GM18519 (cell line): Measurements from ENCODE around the gene BLOC1S6.
"Not testable (repeated sequence)": the region's sequence is repeated elsewhere in the genome, so short reads cannot be mapped to it uniquely, and the experiment has no call there.

Source experiments
- ATAC-seq: cut with Tn5 transposase; IDR thresholded peaks from one replicate; pipeline ENCODE4 v1.9.1; 2021; ENCODE audit warnings: mild to moderate bottlenecking, moderate library complexity; ENCODE audit not compliant: unreplicated experiment, low FRiP score

Gene BLOC1S6

DNA sequence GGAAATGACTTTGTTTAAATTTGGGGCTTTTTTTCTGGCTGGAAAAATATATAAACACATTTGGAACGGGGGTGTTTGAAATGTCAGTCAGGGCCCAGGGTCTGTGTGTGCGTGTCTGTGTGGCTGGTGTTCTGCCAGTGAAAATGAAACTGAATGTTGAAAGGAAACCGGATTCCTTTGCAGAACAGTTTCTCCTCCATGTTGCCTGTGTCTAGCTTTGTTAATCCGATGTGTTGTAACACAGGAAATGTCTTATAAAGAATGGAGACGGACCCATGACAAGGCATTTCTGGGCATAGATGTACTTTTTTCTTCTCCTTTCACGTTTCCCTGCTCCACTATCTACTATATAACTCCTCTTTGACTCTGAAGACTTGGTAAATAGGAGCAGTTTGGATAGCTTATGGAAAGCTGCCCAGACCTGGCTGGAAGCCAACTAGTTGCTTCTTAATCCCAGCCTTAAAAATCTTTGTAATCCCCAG is 50.4 kb downstream of the BLOC1S6 start:
- peak; percentile 50 for ATAC-seq

DNA sequence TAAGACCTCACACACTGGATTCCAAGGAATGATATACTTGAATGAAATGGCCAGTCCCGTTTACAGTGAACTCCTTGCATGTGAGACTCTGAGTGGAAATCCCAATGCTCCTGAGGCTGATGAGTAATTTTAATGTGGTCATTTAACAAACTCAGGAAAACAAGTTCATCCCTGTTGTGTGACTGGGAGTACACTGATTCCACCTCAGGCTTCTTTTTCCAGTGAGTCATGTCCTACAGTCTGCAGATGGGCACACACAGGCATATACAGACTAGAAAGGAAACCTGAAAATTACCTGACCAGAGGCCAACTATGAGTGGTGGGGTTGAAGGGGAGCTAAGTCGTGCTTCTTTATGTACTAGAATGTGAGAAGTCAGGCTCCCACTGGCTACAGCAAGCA is 53.4 kb downstream of the BLOC1S6 start:
- ATAC-seq: no peak

DNA sequence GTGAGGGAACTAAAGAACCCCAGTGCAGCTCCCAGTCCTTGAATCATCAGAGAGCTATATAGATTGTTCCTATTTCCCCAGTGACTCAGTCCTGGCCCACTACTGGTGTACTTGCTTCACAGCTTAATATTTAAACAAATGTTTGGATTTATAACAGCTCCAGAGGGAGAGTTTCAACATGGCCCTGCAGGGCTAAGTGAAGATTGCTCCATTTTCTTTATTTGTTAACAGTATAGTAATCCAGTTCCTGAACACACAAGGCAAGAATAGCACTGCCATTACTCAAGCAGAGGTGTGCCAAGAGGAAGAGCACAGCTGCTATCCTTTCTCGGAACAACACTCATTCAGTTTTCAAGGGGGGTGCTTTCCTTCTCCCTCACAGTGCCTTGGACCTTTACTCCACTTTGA is 54.2 kb downstream of the BLOC1S6 start:
- no peak for ATAC-seq

DNA sequence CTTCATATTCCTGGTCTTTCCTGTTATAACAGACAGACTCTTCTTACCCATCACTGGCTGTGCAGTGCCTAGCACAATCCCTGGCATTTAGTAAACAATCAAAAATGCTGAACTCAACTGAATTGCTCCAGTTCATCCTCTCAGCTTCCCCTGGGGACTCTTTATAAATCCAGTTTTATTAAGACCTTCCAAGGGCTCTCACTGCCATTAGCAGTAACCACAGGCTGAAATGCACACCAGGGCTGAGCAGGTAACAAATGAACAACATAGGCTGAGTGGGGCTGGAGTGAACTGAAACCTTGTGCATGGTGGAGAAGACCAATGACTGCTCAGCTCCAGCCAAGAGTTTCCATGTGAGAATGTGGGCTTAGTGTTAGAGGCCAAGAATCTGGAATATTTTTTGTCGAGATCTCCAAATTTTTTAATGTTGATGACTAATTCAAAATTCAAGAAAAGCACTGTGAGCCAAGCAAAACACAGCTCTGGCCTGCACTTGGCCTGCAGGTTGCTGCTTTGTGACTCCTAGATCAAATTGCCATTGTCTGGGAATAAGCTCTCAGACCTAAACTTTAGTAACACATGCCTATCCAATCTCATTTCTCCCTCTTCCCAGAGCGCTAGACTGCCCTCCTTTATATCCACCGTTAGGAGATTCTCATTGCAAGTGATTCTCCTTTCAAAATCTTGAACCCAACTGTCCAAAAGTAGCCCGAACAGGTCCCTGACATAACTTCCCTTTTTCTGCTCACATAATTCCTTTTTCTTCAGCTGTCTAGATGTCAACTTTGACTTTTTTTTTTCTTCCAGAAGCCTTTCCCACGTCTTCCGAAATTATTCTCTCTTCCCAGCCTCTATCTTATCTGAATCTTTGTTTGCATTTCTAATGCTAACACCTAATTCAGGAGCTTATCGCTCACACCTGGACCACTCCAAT is 55.1 kb downstream of the BLOC1S6 start:
- no peak for ATAC-seq

DNA sequence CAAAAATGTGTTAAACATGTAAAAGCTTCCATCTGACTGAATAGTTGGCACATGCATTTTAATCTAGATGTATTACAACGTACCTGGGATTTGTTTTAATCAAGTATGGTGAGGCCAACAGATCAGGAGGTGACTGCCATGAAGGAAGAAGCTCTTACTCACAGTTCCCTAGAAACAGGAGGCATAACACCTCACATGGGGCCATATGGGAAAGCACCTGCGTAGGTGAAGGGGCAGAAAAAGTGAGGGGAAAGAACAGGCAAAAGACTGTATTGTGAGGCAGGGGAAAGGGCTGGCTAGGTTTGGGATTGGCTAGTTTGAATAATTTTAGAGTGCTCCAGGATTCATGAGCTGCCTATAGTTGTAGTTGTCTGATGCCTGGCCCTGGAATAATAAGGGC is 57.3 kb downstream of the BLOC1S6 start:
- no peak for ATAC-seq

DNA sequence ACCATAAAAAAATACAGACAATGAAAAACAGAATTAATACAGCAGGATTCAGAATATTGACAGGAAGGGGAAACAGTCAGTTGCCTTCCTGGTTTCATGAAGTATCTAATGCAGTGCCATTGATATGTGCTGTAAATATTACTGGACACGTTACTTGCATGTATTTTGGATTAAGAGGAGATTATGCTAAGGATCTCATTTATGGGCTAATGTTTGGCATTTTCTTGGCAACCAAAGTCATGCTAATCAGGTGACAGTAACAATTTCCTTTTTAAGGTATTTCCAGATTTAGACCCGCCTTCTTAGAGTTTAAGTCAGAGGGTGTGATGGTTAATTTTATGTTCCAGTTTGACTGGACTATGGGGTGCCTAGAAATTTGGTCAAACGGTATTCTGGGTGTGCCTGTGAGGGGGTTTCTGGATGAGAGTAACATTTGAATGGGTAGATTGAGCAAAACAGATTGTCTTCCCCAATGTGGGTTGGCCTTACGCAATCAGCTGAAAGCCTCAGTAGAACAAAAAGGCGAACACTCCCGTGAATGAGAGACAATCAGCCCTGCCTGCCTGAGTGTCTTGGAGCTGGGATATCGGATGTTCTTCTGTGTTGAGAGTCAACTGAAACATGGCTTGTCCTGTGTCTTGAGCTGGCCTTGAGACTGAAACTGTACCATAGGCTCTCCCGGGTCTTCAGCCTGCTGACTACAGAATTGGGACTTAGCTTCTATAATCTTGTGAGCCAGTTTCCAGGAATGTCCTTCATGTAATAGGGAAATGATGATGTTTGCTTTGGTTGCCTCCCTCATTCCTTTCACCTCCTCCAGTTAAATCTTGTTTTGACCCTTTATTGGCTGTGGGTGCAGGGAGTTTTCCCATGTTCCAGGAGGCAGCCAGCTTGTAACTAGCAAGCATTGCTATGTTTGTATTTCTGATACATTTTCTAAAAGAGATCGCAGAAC is 58.1 kb downstream of the BLOC1S6 start:
- no peak for ATAC-seq

DNA sequence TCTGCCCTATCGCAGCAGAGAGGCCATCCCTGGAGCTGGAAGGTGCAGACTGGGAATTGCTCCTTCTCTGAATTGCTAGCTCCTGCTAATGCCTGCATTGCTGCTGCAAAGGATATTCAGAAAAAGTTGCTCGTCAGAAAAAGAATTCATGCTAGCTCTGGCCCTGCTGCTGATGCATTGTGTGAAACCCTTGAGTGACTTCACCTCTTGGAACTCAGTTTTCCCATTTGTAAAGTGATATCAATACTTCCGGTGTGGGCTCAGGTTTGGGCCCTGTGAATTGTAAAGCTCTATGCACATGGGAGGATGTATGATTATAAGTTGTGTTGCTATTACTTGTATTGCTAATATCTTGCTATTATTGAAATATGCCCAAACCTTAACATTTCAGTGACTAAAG is 59.0 kb downstream of the BLOC1S6 start:
- ATAC-seq: no peak

DNA sequence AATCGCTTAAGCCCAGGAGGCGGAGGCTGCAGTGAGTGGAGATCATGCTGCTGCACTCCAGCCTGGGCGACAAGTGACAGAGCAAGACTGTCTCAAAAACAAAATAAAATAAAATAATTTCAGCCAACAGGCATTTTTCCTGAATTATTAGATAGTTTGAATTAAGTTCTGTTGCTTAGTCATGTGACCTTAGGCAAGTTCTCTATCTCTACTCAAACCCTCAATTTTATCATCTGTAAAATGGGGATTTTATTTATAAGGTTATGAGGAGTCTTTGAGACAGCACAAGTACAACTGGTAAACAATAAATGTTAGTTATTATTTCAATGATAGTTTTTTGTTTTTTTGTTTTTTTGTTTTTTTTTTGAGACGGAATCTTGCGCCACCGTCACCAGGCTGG is 60.6 kb downstream of the BLOC1S6 start:
- ATAC-seq: no peak

DNA sequence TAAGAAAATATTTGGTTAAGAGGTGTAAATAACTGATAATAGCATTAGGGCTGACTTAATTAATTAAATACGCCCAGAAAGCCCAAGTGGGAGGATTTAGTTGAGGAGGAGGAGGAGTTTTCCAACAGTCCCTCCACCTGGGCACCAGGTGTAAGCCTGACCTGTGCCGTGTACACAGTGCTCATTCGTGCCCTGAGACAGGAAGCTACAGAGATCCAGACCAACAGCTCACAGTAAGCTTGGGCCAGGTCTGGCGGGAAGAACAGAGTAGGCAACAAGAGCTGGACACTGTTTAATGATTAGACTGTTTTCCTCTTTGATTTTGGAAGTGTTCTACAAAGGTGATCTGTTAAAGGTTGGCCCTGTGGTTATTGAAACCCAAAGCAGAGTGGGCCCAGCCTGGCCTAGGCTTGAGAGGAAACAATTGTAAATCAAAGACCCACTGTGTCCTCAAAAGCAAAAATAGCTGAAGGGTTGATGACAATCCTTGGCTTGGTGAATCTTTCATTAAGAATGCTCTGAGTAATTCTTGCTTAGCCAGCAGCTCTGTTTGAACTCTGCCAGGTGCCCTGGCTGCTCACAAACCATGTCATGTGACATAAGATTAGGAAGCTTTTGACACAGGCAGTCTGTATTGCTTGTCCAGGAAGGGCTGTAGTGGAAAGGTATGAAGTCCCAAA is 61.5 kb downstream of the BLOC1S6 start:
- ATAC-seq: no peak

DNA sequence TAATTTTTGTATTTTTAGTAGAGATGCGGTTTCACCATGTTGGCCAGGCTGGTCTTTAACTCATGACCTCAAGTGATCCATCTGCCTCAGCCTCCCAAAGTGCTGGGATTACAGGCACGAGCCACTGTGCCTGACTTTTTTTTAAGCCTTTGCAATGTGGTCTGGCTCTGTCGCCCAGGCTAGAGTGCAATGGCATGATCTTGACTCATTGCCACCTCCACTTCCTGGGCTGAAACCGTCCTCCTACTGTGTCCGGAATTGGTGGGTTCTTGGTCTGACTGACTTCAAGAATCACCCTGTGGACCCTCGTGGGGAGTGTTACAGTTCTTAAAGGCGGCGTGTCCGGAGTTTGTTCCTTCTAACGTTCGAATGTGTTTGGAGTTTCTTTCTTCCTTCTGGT is 62.8 kb downstream of the BLOC1S6 start:
- not testable (repeated sequence) for ATAC-seq

DNA sequence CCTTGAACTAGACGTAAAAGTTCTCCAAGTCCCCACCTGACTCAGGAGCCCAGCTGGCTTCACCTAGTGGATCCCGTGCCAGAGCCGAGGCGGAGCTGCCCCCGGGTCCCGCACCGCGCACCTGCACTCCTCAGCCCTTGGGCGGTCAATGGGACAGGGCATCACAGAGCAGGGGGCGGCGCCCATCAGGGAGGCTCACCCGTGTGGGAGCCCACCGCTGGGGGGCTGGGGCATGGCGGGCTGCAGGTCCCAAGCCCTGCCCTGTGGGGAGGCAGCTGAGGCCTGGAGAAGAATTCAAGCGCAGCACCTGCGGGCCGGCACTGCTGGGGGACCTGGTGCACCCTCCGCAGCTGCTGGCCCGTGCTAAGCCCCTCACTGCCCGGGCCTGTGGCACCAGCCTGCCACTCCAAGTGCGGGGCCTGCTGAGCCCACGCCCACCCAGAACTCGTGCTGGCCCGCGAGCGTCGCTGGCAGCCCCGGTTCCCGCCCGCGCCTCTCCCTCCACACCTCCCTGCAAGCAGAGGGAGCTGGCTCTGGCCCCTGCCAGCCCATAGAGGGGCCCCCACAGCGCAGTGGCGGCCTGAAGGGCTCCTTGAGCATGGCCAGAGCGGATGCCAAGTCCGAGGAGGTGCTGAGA is 63.8 kb downstream of the BLOC1S6 start:
- ATAC-seq: no peak

DNA sequence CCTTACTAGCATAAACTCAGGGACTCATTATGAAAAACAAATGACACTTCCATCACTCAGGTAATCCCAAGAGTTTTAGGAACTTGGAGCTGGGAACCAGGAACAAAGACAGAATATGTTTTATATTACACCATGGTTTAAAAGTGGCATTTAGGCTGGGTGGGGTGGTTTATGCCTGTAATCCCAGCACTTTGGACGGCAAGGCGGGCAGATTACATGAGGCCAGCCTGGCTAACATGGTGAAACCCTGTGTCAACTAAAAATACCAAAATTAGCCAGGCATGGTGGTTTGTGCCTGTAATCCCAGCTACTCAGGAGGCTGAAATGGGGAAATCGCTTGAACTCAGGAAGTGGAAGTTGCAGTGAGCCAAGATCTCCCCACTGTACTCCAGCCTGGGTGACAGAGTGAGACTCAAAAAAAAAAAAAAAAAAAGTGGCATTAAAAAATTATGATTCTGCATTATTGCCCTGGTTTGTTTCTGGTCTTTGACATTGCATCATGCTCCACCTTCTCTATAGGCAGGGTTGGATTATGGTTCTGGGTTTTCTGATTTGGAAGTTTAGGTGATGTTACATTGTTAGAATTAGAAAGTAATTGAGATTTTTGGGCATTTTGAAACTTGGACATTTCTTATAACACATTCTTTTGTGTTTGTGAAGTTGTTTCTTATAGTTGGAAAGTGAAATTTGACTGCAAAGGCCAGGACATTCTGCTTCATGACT is 66.7 kb downstream of the BLOC1S6 start:
- no peak for ATAC-seq

DNA sequence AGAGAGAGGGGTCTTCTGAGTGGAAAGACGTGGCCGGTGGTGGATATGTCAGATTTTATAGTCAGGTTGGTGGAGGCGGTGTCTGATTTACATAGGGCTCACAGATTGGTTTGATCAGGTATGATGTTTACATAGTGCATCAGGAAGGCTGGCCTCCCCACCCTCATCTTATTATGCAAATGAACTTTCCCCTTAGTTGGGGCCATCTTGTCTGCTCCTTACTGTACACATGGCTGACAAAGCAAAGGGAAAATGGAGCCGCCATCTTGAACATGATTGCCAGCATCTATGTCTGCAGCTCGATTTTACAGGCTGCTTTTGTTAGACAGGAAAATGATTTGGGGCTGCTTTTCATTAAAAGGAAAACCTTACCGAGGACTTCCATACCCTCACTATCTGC is 67.6 kb downstream of the BLOC1S6 start:
- ATAC-seq: no peak

DNA sequence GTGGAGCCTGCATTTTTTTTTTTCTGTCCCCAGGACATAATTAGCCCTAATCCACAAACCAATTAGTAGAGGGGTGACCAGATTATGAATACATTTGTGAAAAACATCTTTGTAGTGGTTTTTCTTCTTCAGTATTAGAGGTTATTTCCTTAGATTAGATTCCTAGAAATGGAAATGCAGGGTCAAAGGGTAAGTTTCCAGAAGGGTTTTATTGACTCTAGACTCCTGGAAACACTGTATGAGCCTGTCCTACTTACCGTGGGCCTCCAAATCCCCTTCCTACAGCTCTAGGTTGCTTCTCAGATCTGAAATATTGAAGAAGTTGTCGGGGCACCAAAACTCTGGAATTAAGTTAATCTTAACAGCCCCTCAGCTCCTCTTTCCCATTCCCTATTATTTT is 70.1 kb downstream of the BLOC1S6 start:
- ATAC-seq: no peak

DNA sequence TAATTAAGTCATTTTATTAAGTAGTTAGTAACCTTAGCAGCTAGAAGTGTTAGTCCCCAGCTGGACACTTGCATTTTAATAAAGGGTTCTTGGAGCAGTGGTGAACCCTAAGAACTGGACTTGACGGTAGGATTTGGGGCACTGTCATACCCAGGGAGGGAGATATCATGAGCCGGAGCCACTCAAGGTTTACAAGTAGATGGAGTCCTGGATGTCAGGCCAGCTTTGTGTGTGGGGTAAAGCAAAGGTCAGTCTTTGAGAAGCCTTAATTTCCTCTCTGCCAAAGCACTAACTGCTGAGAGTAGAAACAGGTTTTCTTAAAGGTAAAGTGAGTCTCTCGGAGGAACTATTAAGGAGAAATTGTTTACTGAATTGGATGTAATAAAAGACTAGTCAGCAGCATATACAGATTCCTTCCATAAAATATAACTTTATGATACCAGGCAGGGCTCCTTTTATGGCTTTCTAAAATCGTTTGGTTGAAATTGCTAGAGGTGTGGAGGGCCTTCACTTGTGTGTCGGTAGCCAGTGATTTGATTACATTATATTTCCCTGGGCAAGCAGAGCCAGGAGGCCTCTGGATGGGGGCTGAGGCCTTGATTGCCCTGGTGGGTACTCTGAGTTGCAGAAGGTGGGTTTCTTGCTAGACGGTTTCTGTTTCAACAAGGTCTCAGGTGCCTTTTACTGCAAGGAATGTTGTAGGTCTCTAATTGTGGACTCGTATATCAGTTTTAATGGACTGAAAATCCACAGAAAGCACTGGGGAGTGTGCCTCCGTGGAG is 70.8 kb downstream of the BLOC1S6 start:
- no peak for ATAC-seq
